Uterus (tissue), 4 donors: ENCODE measurements around the gene ADGRL3. TPM values are rescaled to one million over a fixed set of nuclear protein-coding genes. Genes with fewer than 3 reads are reported as not detected.

Source experiments
- DNase-seq, 2 donors: peaks; one replicate each; pipeline ENCODE4 v3.0.0-alpha.2; 2019 to 2020
- H3K27ac ChIP-seq, 2 donors: fragments of 200-600 bp; sonication (generic); 1 replicate in 1 of 2; 2 replicates in 1 of 2; pipeline ENCODE4 v1.5.1; 2016 to 2018
- H3K27me3 ChIP-seq, 2 donors: fragments of 200-600 bp; sonication (generic); one replicate each; pipeline ENCODE4 v1.5.1; 2018 to 2019; ENCODE audit warnings: control low read depth in 1 of 2
- H3K36me3 ChIP-seq, 2 donors: fragments of 200-600 bp; sonication (generic); one replicate each; pipeline ENCODE4 v1.5.1; 2019; ENCODE audit warnings: control low read depth in 1 of 2
- H3K4me1 ChIP-seq, 2 donors: fragments of 200-600 bp; sonication (generic); one replicate each; pipeline ENCODE4 v1.5.1; 2018 to 2019; ENCODE audit warnings: control low read depth in 1 of 2
- H3K4me3 ChIP-seq, 2 donors: fragments of 200-600 bp; sonication (generic); 1 replicate in 1 of 2; 2 replicates in 1 of 2; pipeline ENCODE4 v1.5.1; 2018 to 2019; ENCODE audit warnings: mild to moderate bottlenecking in 1 of 2
- H3K9me3 ChIP-seq, 2 donors: fragments of 200-600 bp; sonication (generic); one replicate each; pipeline ENCODE4 v1.5.1; 2019; ENCODE audit warnings: control low read depth in 1 of 2
- POLR2A ChIP-seq, 2 donors: fragments of 450-650 bp; IDR thresholded peaks; one replicate each; pipeline ENCODE4 v1.6.1; 2016; ENCODE audit warnings: antibody characterized with exemption in 2 of 2, mild to moderate bottlenecking in 1 of 2, moderate library complexity in 1 of 2
- intact Hi-C: fragments of 100-400 bp; cut with DNase I; formaldehyde crosslinking; loops from one replicate; pipeline ENCODE4 v1.15.1; 2023; ENCODE audit warnings: low total_unique reads
- total RNA-seq, 4 donors: library from RNA; depleted of rRNA in 3 of 4; stranded (reverse); fragments of >200 nt in 3 of 4; gene quantifications; one replicate each; pipeline versions ENCODE4 v1.1.0 to v1.2.4, GENCODE V29; 2014 to 2023
- TF ChIP-seq, protein P1 (sequence below), 4 experiments: fragments of 200-600 bp in 2 of 4; fragments of 450-650 bp in 2 of 4; sonication (generic) in 2 of 4; IDR thresholded peaks; one replicate each; pipeline ENCODE4 v1.5.1; 2016 to 2019; ENCODE audit warnings: antibody characterized with exemption in 4 of 4, mild to moderate bottlenecking in 2 of 4, moderate library complexity in 1 of 4
- donor health status: DM: yes; HTN: yes; CAD: no.

The ADGRL3 gene
- total RNA-seq, 4 donors from 2014 or later, result 31.5 to 411 (median 74.3) TPM

DNA sequence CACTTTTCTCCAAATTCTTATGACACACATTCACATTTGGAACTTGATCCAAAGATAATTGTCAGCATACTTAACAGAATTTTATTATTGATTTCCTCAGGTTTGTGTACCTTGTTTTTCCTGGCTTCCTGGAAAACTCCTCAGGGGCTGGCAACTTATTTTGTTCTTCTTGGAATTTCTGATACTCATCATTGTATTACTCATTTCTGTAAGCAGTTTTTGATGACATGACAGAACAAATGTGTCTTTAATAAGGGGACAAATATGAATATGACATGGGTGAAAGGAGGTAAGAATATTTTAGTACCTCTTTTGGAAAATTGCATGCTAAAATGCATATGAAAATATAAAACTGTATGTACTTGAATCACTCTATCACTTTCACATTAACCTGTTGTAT lies 237.8 kb downstream of the ADGRL3 start:
- Histone ChIP-seq H3K27ac (no peak overlapping the region), H3K9me3 (no peaks in the 10 kb centered on the region), H3K36me3 (no peaks in the 10 kb centered on the region), H3K4me3 (no peak overlapping the region), H3K27me3 (no peaks in the 10 kb centered on the region), H3K4me1 (no peaks in the 10 kb centered on the region)
- DNase-seq, result no peak
- TF ChIP-seq, protein P1, sequence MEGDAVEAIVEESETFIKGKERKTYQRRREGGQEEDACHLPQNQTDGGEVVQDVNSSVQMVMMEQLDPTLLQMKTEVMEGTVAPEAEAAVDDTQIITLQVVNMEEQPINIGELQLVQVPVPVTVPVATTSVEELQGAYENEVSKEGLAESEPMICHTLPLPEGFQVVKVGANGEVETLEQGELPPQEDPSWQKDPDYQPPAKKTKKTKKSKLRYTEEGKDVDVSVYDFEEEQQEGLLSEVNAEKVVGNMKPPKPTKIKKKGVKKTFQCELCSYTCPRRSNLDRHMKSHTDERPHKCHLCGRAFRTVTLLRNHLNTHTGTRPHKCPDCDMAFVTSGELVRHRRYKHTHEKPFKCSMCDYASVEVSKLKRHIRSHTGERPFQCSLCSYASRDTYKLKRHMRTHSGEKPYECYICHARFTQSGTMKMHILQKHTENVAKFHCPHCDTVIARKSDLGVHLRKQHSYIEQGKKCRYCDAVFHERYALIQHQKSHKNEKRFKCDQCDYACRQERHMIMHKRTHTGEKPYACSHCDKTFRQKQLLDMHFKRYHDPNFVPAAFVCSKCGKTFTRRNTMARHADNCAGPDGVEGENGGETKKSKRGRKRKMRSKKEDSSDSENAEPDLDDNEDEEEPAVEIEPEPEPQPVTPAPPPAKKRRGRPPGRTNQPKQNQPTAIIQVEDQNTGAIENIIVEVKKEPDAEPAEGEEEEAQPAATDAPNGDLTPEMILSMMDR (IDR thresholded peaks at IDR 0.05), result no peak
- TF ChIP-seq POLR2A (IDR thresholded peaks at IDR 0.05), result no peak
- intact Hi-C loops, result no loop called here

DNA sequence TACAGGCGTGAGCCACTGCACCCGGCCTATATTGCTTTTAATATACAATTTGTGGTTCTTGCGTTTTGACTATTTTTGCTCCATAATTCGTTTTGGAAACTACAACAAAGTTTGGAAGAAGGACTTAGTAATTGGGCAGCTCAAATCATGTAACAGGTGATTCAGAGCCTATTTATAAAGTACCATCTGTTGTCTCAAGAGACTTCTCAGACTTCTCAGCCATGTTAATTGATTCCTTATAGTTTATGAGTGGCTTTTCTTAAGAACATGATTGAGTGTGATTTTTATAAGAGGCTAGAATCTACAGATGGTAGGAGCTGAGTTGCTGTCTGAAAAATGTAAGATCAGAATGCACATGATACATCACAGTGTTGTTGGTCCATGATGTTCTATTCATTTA lies 240.2 kb downstream of the ADGRL3 start:
- no peak for DNase-seq
- no peak for TF ChIP-seq POLR2A (IDR thresholded peaks at IDR 0.05)
- TF ChIP-seq, protein P1 (IDR thresholded peaks at IDR 0.05), result no peak
- H3K27me3 ChIP-seq, result no peaks in the 10 kb centered on the region
- H3K27ac ChIP-seq, result no peak overlapping the region
- H3K9me3 ChIP-seq, result no peaks in the 10 kb centered on the region
- no peaks in the 10 kb centered on the region for H3K4me1 ChIP-seq
- intact Hi-C loops, result no loop called here
- H3K4me3 ChIP-seq, result no peak overlapping the region
- no peaks in the 10 kb centered on the region for H3K36me3 ChIP-seq

DNA sequence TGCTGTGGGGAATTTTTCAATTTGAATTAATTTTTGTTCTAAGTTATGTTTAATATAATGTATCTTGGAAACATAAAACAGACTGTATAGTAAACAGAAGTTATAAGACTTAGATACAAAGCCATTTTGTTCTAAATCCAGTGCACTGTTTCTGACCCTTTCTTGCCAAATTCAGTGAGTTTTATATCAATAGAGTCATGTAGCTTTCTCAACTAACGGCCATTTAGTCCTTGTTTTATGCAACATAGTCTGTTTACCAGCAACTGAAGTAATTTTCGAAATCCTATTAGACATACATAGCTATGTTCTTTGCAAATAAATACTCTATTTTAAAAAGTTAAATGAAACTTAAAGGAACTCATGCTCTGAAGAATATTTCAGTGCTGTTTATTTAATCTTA lies 242.8 kb downstream of the ADGRL3 start:
- Histone ChIP-seq H3K36me3 (no peaks in the 10 kb centered on the region), H3K9me3 (no peaks in the 10 kb centered on the region), H3K4me1 (no peaks in the 10 kb centered on the region), H3K4me3 (no peak overlapping the region), H3K27me3 (no peaks in the 10 kb centered on the region), H3K27ac (no peak overlapping the region)
- TF ChIP-seq POLR2A (IDR thresholded peaks at IDR 0.05), result no peak
- TF ChIP-seq, protein P1 (IDR thresholded peaks at IDR 0.05), result no peak
- intact Hi-C loops, result no loop called here
- no peak for DNase-seq

DNA sequence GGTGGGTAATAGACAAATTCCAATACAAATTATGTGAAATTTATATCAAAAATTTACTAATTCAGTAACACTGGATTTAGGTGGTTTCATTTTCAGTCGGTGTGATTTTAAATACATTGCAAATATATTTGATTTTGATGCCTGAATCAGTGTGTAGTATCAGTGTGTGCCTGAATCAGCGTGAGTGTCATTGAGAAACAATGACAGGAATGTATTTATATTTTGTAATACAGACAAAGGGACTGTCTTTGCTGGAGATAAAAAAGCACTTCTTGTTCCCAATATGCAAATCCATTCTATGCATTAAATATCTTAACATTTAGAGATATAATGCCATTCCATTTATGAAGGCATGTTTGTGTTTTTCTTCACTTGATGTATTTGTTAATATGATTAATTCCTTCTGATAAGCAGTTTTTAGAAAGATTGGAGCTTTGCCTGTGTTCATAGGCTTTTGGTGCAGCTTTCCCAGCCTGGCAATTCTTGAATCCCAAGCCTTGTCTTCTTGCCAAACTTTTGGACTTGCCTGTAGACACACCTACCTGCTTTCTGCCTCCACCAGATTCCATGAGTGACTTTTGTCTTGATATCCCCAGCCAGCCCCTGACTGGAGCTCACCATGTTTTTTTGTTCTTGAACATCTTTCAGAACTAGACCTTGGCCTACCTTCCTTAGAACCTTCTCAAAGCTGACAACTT lies 243.8 kb downstream of the ADGRL3 start:
- TF ChIP-seq, protein P1 (IDR thresholded peaks at IDR 0.05), result no peak
- TF ChIP-seq POLR2A (IDR thresholded peaks at IDR 0.05), result no peak
- Histone ChIP-seq H3K27me3 (no peaks in the 10 kb centered on the region), H3K27ac (no peak overlapping the region), H3K9me3 (no peaks in the 10 kb centered on the region), H3K4me3 (no peak overlapping the region), H3K36me3 (no peaks in the 10 kb centered on the region), H3K4me1 (no peaks in the 10 kb centered on the region)
- intact Hi-C loops, result no loop called here
- DNase-seq, result no peak

DNA sequence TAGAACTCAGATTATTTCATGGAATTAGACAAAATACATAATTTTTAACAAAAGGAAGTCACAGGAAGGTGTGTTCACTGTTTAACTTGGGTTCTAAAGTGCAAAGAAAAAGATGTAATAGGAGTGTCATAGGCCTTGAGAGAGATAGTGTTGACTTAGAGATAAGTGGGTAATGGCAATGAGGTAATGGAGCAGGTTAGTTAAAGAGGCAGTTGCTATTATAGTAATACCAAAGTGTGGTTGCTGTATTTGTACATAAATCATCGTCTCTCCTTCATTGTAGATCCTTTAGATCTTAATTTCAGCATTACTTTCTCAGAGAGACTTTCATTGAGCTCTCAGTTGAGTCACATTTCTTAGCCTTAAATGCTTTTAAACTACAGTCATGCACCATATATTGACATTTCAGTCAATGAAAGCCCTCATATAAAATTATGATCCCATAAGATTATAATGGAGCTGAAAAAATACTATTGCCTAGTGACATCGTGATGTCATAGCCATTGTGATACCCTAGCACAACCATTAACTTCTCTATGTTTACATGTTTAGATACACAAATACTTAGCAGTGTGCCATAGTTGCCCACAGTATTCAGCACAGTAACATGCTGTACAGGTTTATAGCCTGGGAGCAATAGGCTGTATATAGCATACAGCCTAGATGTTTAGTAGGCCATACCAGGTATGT lies 245.4 kb downstream of the ADGRL3 start:
- intact Hi-C loops, result no loop called here
- no peak for DNase-seq
- TF ChIP-seq POLR2A (IDR thresholded peaks at IDR 0.05), result no peak
- TF ChIP-seq, protein P1 (IDR thresholded peaks at IDR 0.05), result no peak
- Histone ChIP-seq H3K9me3 (no peaks in the 10 kb centered on the region), H3K4me1 (no peaks in the 10 kb centered on the region), H3K36me3 (no peaks in the 10 kb centered on the region), H3K27ac (no peak overlapping the region), H3K4me3 (no peak overlapping the region), H3K27me3 (no peaks in the 10 kb centered on the region)
